Hepatocyte (in vitro differentiated cells): Measurements from ENCODE around the gene PPIL3. TPM values are rescaled to one million over a fixed set of nuclear protein-coding genes. Genes with fewer than 3 reads are reported as not detected.
A peak's percentile ranks its signal among the peaks of the same experiment; 100 is the strongest.

ENCODE experiments used
- DNase-seq: peaks from one replicate; pipeline ENCODE4 v3.0.0-alpha.2; 2016; ENCODE audit warnings: low spot score
- H2AFZ ChIP-seq: fragments of 200-600 bp; sonication (generic); 2 replicates; pipeline ENCODE4 v1.6.0; 2016; ENCODE audit warnings: antibody characterized with exemption, mild to moderate bottlenecking
- H3K27ac ChIP-seq: fragments of 200-600 bp; sonication (generic); 2 replicates; pipeline ENCODE4 v1.5.1; 2016; ENCODE audit warnings: mild to moderate bottlenecking
- H3K27me3 ChIP-seq: fragments of 200-600 bp; sonication (generic); 2 replicates; pipeline ENCODE4 v1.6.1; 2016
- H3K36me3 ChIP-seq: fragments of 200-600 bp; sonication (generic); replicated peaks from 2 replicates; pipeline ENCODE4 v1.5.1; 2016; ENCODE audit warnings: low read depth; ENCODE audit not compliant: insufficient read depth
- H3K4me1 ChIP-seq: fragments of 200-600 bp; sonication (generic); 2 replicates; pipeline ENCODE4 v1.5.1; 2016; ENCODE audit warnings: mild to moderate bottlenecking, moderate library complexity; ENCODE audit not compliant: insufficient read depth
- H3K4me2 ChIP-seq: fragments of 200-600 bp; sonication (generic); 2 replicates; pipeline ENCODE4 v1.6.0; 2016
- H3K4me3 ChIP-seq: fragments of 200-600 bp; sonication (generic); 2 replicates; pipeline ENCODE4 v1.5.1; 2016; ENCODE audit warnings: mild to moderate bottlenecking
- H3K79me2 ChIP-seq: fragments of 200-600 bp; sonication (generic); 2 replicates; pipeline ENCODE4 v1.6.0; 2017; ENCODE audit warnings: mild to moderate bottlenecking
- H3K9me2 ChIP-seq: fragments of 200-600 bp; sonication (generic); replicated peaks from 2 replicates; pipeline ENCODE4 v1.6.0; 2017; ENCODE audit warnings: mild to moderate bottlenecking; ENCODE audit not compliant: insufficient read depth
- H3K9me3 ChIP-seq: fragments of 200-600 bp; sonication (generic); 2 replicates; pipeline ENCODE4 v1.5.1; 2016; ENCODE audit warnings: low read depth, mild to moderate bottlenecking
- H4K20me1 ChIP-seq: fragments of 200-600 bp; sonication (generic); 2 replicates; pipeline ENCODE4 v1.6.0; 2016; ENCODE audit warnings: mild to moderate bottlenecking; ENCODE audit not compliant: insufficient read depth, poor library complexity, severe bottlenecking
- CTCF ChIP-seq: fragments of 200-600 bp; sonication (generic); IDR thresholded peaks from 2 replicates; pipeline ENCODE4 v1.5.1; 2016; ENCODE audit warnings: antibody characterized with exemption, mild to moderate bottlenecking; ENCODE audit not compliant: poor library complexity
- EZH2 ChIP-seq: fragments of 200-600 bp; sonication (generic); IDR thresholded peaks from 2 replicates; pipeline ENCODE4 v1.6.1; 2016; ENCODE audit warnings: antibody characterized with exemption, mild to moderate bottlenecking, borderline replicate concordance
- EZH2phosphoT487 ChIP-seq: fragments of 200-600 bp; sonication (generic); IDR thresholded peaks from one replicate; pipeline ENCODE4 v1.6.1; 2018; ENCODE audit warnings: antibody characterized with exemption, mild to moderate bottlenecking, low read depth, moderate library complexity; ENCODE audit not compliant: unreplicated experiment, severe bottlenecking
- WGBS: methylation state at CpG from one replicate; pipeline ENCODE4 v1.1.6; 2016; ENCODE audit warnings: low lambda C conversion rate; ENCODE audit errors: missing lambda C conversion rate; 5-methylcytosine and 5-hydroxymethylcytosine counted together
- polyA plus RNA-seq: library from polyadenylated mRNA; unstranded; fragments of >200 nt; fragmentation: Nextera tagmentation; extraction: Ambion mirVana; gene quantifications from 2 replicates; pipeline ENCODE4 v1.2.1, GENCODE V29; 2016
- total RNA-seq: library from RNA; depleted of rRNA; stranded (reverse); fragments of >200 nt; gene quantifications from 2 replicates; pipeline ENCODE4 v1.2.3, GENCODE V29; 2014

The PPIL3 gene
- total RNA-seq (56.6 and 59.0 TPM in 2 replicates), polyA plus RNA-seq (23.0 and 26.4 TPM in 2 replicates)

GRCh38 chr2:200888704-200889625 is at the start of gene PPIL3, which contains the start of gene NIF3L1:
TSS of gene PPIL3 (minus strand) at chr2:200889077. CDS start at chr2:200887615, 1,462 bp downstream.
TSS of gene NIF3L1 (plus strand) at chr2:200889371. CDS start at chr2:200891944, 2,573 bp downstream.
- H3K27me3 ChIP-seq: no peaks in the 10 kb centered on the region
- peak; percentile 98 for DNase-seq
- H3K4me1 ChIP-seq: peaks cover 10% of the 10 kb centered on the region
- H3K27ac ChIP-seq: peak within 1 kb of the TSS; percentile 97
- no peaks in the 10 kb centered on the region for H4K20me1 ChIP-seq
- TF ChIP-seq CTCF (no peak), EZH2phosphoT487 (no peak), EZH2 (no peak)
- no peaks in the 10 kb centered on the region for H3K9me2 ChIP-seq
- peaks cover 51% of the 10 kb centered on the region for H3K79me2 ChIP-seq
- H3K4me2 ChIP-seq: peak within 1 kb of the TSS; percentile 87
- peak within 1 kb of the TSS; percentile 88 for H2AFZ ChIP-seq
- WGBS: under 1% methylated on average over 50 of the region's 50 CpGs
- H3K9me3 ChIP-seq: no peaks in the 10 kb centered on the region
- no peaks in the 10 kb centered on the region for H3K36me3 ChIP-seq
- H3K4me3 ChIP-seq: peak within 1 kb of the TSS; percentile 68

GRCh38 chr2:200930947-200931626 is 42.2 kb upstream of the PPIL3 start:
- 84% methylated on average over 3 of the region's 3 CpGs for WGBS
- no peaks in the 10 kb centered on the region for H3K27me3 ChIP-seq
- TF ChIP-seq EZH2phosphoT487 (no peak), EZH2 (no peak), CTCF (no peak)
- H3K4me3 ChIP-seq: no peak overlapping the region
- H3K79me2 ChIP-seq: no peaks in the 10 kb centered on the region
- no peak for DNase-seq
- H3K27ac ChIP-seq: no peak overlapping the region
- H3K9me2 ChIP-seq: no peaks in the 10 kb centered on the region
- H4K20me1 ChIP-seq: no peaks in the 10 kb centered on the region
- no peaks in the 10 kb centered on the region for H3K9me3 ChIP-seq
- no peaks in the 10 kb centered on the region for H3K4me1 ChIP-seq
- no peak overlapping the region for H2AFZ ChIP-seq
- H3K36me3 ChIP-seq: no peaks in the 10 kb centered on the region
- no peak overlapping the region for H3K4me2 ChIP-seq

- Histone ChIP-seq H3K4me2 (no peak overlapping the region), H3K27ac (no peak overlapping the region), H3K27me3 (no peaks in the 10 kb centered on the region), H4K20me1 (no peaks in the 10 kb centered on the region), H3K9me3 (no peaks in the 10 kb centered on the region), H3K36me3 (no peaks in the 10 kb centered on the region), H2AFZ (no peak overlapping the region), H3K4me1 (no peaks in the 10 kb centered on the region), H3K9me2 (no peaks in the 10 kb centered on the region), H3K4me3 (no peak overlapping the region), H3K79me2 (no peaks in the 10 kb centered on the region)
- DNase-seq: no peak
- WGBS: 94% methylated on average over 2 of the region's 2 CpGs
- TF ChIP-seq EZH2 (no peak), EZH2phosphoT487 (no peak)
Measured at GRCh38 chr2:200929334-200930249, 40.7 kb upstream of the PPIL3 start.
